HCEC 1CT (cell line): Measurements from ENCODE around the gene CCR1.
"Not testable (repeated sequence)": the region's sequence is repeated elsewhere in the genome, so short reads cannot be mapped to it uniquely, and the experiment has no call there.

ENCODE experiments used
- DNase-seq: peaks from one replicate; pipeline ENCODE4 v3.0.0-alpha.2; 2017

Gene CCR1

GRCh38 chr3:46209746-46210470 lies 1.8 kb upstream of the CCR1 start:
- peak; percentile 72 for DNase-seq

DNA sequence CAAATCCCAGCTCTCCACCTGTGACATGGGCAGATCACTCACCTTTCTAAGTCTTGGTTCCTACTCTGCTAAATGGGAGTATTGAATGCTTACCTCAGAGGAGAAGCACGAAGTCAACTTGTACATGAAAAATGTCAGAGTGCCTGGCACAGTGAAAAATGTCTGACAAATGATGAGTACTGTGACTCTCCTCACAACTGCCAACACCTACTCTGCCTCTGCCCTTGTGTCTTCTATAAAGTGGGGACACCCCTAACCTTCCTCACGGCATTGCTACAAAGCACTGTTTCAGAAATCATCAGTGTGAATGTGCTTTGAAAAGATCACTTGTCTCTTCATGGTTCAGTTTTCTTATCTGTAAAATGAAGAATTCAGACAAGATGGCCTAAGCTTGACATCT lies 940 bp upstream of the CCR1 start:
- no peak for DNase-seq

- not testable (repeated sequence) for DNase-seq
Observed at GRCh38 chr3:46207514-46207913, 599 bp downstream of the CCR1 start.

DNA sequence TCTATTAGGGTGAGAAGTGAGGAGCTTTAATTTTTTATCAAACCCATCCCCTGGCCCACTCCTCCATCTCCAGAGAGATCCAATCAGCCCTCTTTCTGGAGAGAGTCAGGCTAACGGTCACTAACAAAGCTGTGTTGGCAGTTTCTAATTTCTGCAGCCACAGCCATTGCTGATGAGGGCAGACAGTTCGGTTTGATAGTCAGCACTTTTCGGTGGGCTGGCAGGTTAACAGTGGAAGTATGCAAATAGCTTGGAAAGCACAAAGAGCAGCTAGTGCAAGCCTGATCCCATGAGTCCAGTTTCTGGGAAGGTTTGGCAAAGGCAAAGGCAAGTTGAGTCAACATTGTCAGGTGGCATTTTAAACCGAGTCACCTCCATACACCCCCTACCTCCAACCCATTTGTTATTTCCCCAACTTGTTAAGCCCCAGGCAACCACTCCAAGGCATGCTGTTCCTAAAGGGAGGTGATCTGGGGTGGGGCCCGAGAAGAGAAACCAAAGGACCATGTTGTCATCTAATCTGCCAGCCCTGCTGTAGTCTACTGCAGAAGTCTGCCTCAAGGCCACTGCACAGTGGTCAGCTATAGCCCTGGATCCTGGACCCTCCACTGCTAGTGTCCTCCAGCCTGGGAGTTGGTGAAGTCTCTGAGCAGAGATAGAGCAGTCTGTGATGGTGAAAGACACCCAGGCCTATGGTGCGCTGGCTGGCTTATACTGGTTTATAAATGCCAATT lies 1.7 kb downstream of the CCR1 start:
- no peak for DNase-seq

GRCh38 chr3:46205286-46205960 lies 2.7 kb downstream of the CCR1 start:
- DNase-seq: no peak

GRCh38 chr3:46203681-46204080 lies 4.4 kb downstream of the CCR1 start:
- no peak for DNase-seq

DNA sequence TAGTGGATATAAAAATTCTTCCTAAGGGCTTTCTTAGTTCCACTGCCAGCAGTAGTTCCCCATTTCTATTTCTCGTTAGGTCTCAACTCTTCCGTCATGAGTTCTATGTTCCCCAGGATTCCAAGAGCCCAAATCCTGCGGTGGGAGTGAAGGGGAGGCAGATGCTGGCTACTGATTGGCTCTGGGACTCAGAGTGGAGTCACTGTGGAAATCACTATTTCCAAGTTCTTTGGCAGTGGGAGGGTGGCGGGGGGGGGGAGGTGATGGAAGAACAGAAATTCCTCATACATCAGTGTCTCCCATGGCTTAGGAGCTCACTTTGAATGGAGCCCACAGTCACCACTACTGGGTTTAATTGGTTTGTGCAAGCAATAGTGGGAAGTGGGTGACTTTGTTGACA lies 5.6 kb downstream of the CCR1 start:
- no peak for DNase-seq

DNA sequence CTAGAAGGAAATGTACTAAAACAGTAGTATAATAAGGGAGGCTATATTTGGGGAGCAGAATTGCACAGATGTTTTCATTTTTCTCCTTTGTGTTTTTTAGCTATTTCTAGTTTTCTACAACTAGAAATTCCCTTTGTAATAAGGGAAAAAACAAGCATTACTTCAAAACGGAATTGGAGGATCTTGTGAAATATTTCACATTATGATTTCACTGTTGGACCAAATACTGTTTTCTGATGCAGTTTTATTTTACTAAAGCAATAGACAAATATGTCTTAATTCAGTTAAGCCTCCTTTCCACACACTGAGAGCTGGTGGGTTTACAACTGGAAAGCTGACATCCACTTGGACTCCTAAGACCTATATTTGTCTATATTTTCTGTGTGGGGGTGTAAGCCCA lies 7.3 kb downstream of the CCR1 start:
- DNase-seq: no peak

- DNase-seq: no peak
Observed at GRCh38 chr3:46200211-46200610, 7.9 kb downstream of the CCR1 start.

DNA sequence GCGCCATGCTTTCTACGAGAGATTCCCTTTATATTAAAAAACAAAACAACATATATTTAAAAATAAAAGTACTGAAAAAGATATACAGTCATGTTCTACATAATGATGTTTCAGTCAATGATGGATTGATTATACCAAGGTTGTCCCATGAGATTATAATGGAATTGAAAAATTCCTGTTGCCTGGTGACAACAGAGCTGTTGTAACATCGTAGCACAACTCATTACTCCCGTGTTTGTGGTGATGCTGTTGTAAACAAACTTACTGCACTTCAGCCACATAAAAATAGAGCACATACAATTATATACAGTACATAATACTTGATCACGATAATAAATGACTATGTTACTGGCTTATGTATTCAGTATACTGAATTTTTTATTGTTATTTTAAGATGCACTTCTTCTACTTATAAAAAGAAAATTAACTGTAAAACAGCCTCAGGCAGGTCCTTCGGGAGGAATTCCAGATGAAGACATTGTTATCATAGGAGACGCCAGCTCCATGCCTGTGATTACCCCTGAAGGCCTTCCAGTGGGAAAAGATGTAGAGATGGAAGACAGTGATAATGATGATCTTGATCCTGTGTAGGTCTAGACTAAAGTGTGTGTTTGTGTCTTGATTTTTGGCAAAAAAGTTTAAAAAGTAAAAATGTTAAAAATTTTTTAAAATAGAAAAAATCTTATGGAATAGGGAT lies 11.7 kb downstream of the CCR1 start:
- no peak for DNase-seq

GRCh38 chr3:46194868-46195553 lies 13.1 kb downstream of the CCR1 start:
- no peak for DNase-seq

DNA sequence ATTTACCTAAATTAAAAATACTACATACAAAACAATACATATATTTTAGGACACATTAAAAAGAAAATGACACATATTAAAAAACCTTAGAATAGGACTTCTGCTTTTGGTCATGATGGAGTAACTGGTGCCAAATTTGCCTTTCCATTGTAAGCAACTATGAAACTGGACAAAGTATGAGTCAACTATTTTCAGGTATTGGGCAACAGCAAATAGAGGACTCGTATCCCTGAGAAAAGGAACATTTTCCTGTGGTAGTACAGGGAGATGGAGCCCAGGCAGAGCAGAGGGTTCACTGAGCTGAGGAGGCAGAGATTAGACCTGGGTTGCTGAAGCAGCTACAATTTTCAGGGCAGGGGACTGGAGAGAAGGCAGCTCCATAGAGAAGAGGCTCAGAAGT lies 14.7 kb downstream of the CCR1 start:
- DNase-seq: peak; percentile 56

DNA sequence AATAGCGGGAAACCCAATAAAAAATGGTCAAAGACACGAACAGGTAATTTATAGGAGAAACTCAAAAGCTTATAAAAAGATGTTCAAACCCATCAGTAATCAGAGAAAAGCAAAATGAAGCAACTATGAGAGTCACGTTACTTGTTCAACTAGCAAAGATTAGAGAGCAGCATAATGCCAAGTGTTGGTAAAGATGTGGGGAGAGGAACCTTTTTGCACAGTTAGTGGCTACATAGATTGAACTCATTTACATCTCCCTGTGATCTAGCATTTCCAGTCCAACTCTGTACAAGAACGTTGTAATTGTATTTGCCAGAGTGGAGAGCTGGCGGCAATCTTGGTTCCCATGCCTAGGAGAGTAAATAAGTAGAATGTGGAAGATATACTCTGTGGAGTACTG lies 15.2 kb downstream of the CCR1 start:
- DNase-seq: no peak

DNA sequence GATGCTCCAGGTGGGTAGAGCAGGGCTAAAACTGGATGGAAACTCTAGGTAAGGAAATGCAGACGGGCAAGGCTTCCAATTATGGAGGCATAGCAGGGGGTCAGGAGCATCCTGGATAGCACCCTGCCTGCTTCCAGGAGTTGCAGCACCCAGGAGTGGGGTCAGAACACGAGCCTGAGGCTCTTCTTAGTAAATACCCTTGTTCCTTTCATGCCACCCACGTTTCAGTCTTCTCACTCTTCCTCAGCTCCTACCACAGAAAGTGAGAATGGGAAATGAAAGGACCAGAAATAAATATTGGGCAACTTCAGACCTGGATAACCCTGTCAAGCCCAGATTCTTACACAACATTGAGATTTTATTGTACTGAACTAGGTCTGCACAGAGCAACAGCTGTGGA lies 16.4 kb downstream of the CCR1 start:
- no peak for DNase-seq

- no peak for DNase-seq
Observed at GRCh38 chr3:46188708-46189107, 19.4 kb downstream of the CCR1 start.

GRCh38 chr3:46187876-46188275 lies 20.2 kb downstream of the CCR1 start:
- DNase-seq: peak; percentile 96

GRCh38 chr3:46187341-46187700 lies 20.8 kb downstream of the CCR1 start:
- no peak for DNase-seq

GRCh38 chr3:46186471-46187340 lies 21.4 kb downstream of the CCR1 start:
- no peak for DNase-seq

DNA sequence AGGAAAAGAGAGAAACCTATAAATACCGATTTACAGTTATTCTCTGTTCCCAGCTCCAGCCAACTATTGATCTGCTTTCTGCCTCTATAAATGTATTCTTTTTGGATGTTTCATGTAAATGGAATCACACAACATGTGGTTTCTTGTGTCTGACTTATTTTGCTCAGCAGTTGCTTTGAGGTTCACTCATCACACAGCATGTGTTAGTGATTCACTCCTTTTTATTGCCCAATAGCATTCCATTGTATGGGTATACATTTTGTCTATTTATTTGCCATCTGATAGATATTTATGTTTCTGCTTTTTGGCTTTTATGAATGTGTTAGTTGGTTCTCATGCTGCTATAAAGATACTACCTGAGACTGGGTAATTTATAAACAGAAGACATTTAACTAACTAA lies 23.6 kb downstream of the CCR1 start:
- DNase-seq: peak; percentile 98

DNA sequence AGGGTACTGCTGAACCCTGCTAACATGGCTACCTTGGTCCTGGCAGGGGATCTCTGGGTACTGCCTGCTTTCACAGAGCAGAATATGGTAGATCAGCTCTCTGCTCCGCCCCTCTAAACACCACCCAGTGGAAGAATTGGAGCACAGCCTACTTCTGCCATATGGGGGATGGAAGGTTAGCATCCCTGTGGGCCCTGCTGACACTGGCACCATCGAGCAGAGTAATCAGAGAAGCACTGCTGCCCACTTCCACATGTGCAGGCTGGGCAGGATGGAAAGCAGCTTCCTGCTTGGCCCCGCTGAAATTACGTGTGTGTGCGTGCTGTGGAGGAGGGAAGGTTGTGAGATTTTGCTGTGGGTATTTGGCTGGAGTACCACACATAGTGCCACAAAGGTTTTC lies 24.8 kb downstream of the CCR1 start:
- peak; percentile 33 for DNase-seq

DNA sequence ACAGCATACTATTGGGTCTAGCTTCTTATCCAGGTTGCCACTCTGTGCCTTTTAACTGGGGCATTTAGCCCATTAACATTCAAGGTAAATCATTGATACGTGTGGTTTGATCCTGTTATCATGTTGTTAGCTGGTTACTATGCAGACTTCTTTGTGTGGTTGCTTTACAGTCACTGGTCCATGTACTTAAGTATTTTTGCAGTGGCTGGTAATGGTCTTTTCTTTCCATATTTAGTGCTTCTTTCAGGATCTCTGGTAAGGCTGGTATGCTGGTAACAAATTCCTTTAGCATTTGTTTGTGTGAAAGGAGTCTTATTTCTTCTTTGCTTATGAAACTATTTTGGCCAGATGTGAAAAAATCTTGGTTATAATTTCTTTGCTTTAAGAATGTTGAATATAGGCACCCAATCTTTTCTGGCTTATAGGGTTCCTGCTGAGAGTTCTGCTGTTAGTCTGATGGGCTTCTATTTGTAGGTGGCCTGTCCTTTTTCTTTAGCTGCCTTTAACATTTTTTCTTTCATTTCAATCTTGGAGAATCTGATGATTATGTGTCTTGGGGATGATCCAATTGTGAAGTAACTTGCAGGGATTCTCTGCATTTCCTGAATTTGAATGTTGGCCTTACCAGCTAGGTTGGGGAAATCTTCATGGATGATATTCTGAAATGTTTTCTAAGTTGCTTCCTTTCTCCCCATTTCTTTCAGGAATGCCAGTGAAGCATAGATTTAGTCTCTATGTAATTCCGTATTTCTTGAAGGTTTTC lies 39.3 kb downstream of the CCR1 start:
- peak; percentile 66 for DNase-seq
